GM12891 (cell line): ENCODE data around the gene REL.

Experiments used
- PAX5 ChIP-seq: IDR thresholded peaks from 2 replicates; pipeline ENCODE4 v1.6.1; 2011; ENCODE audit warnings: low read length, moderate library complexity, mild to moderate bottlenecking; ENCODE audit not compliant: insufficient read depth, severe bottlenecking
- POLR2A ChIP-seq: IDR thresholded peaks from 2 replicates; pipeline ENCODE4 v1.6.1; 2011; ENCODE audit warnings: low read depth, low read length, control low read depth
- POLR2AphosphoS5 ChIP-seq: IDR thresholded peaks from 2 replicates; pipeline ENCODE4 v1.6.1; 2011; ENCODE audit warnings: low read depth, low read length, control low read depth
- POU2F2 ChIP-seq: IDR thresholded peaks from 2 replicates; pipeline ENCODE4 v1.6.1; 2011; ENCODE audit warnings: low read depth, mild to moderate bottlenecking, control low read depth, low read length, moderate library complexity
- SPI1 ChIP-seq: IDR thresholded peaks from 2 replicates; pipeline ENCODE4 v1.6.1; 2011; ENCODE audit warnings: low read depth, low read length, control low read depth
- TAF1 ChIP-seq: IDR thresholded peaks from 2 replicates; pipeline ENCODE4 v1.6.1; 2011; ENCODE audit warnings: low read depth, low read length, control low read depth

- TF ChIP-seq TAF1 (no peak), SPI1 (peak; percentile 94), POLR2A (no peak), POLR2AphosphoS5 (no peak), POU2F2 (no peak), PAX5 (no peak)
Observed at GRCh38 chr2:60837123-60837522, 44.3 kb upstream of the REL start.
